Vagina (tissue), 2 donors: ENCODE data around the gene GRIK4.

ENCODE experiments used
- CTCF ChIP-seq, 3 experiments: fragments of 450-650 bp in 2 of 3; fragments of 200-600 bp in 1 of 3; sonication (generic) in 1 of 3; IDR thresholded peaks; one replicate each; pipeline ENCODE4 v1.5.1; 2017 to 2019; ENCODE audit warnings: antibody characterized with exemption in 3 of 3, mild to moderate bottlenecking in 2 of 3, moderate library complexity in 2 of 3
- POLR2A ChIP-seq, 2 donors: fragments of 450-650 bp; IDR thresholded peaks; one replicate each; pipeline ENCODE4 v1.6.1; 2017; ENCODE audit warnings: antibody characterized with exemption in 2 of 2, mild to moderate bottlenecking in 2 of 2, moderate library complexity in 2 of 2
- POLR2AphosphoS5 ChIP-seq, 2 donors: sonication (generic); formaldehyde crosslinking; IDR thresholded peaks; one replicate each; pipeline ENCODE4 v1.9.0; 2017; ENCODE audit warnings: antibody characterized with exemption in 2 of 2, mild to moderate bottlenecking in 2 of 2, low read depth in 1 of 2; ENCODE audit not compliant: insufficient read depth in 1 of 2

GRCh38 chr11:120880498-120881175, 369.1 kb downstream of the GRIK4 start:
- no peak for TF ChIP-seq CTCF (IDR thresholded peaks at IDR 0.05)
- TF ChIP-seq POLR2A (IDR thresholded peaks at IDR 0.05), result no peak
- no peak for TF ChIP-seq POLR2AphosphoS5 (IDR thresholded peaks at IDR 0.05; ENCODE audit: insufficient read depth in 1 of 2, low read depth in 1 of 2)
